IMR-90 (cell line): ENCODE data around the gene NEU1. TPM values are rescaled to one million over a fixed set of nuclear protein-coding genes. Genes with fewer than 3 reads are reported as not detected.

Experiments
- ATAC-seq: fragments of 200-7000 bp; cut with Tn5 transposase; 2 replicates; pipeline ENCODE4 v1.9.1; 2020; ENCODE audit warnings: low read depth, mild to moderate bottlenecking, moderate library complexity
- BruUV-seq: library from RNA; stranded (reverse); fragments of 400-500 nt; replicated peaks from 2 replicates; lab custom pipeline; 2021; lab: Mats Ljungman, UMichigan
- CTCF ChIA-PET: fragments of 300-600 bp; formaldehyde crosslinking; extraction: SDS; loops from one replicate; lab custom pipeline; 2021; ENCODE audit warnings: antibody characterized with exemption; lab: Yijun Ruan, JAX
- POLR2A ChIA-PET: fragments of 300-600 bp; sonication (Branson Sonifier 250); formaldehyde crosslinking; loops from one replicate; lab custom pipeline; 2022; ENCODE audit warnings: antibody characterized with exemption; ENCODE audit not compliant: unreplicated experiment; lab: Charles Lee
- DNase-seq: peaks from one replicate; pipeline ENCODE4 v3.0.0; 2013
- H2AFZ ChIP-seq: replicated peaks from 2 replicates; pipeline ENCODE3; 2013; ENCODE audit warnings: low read length, mild to moderate bottlenecking; ENCODE audit not compliant: poor library complexity
- H2AK5ac ChIP-seq: 2 replicates; pipeline ENCODE4 v1.6.1; 2013; ENCODE audit warnings: low read depth, low read length, inconsistent platforms
- H2AK9ac ChIP-seq: replicated peaks from 2 replicates; pipeline ENCODE3; 2013; ENCODE audit warnings: mild to moderate bottlenecking, low read depth, low read length, moderate library complexity; ENCODE audit not compliant: poor library complexity
- H2BK120ac ChIP-seq: 2 replicates; pipeline ENCODE4 v1.6.1; 2013; ENCODE audit warnings: low read depth, low read length, inconsistent platforms
- H2BK15ac ChIP-seq: 3 replicates; pipeline ENCODE4 v1.6.1; 2013; ENCODE audit warnings: low read depth, low read length, inconsistent platforms
- H2BK20ac ChIP-seq: 2 replicates; pipeline ENCODE4 v1.6.1; 2013; ENCODE audit warnings: low read depth, mild to moderate bottlenecking, inconsistent platforms, low read length, moderate library complexity
- H2BK5ac ChIP-seq: 2 replicates; pipeline ENCODE4 v1.6.1; 2013; ENCODE audit warnings: mild to moderate bottlenecking, low read depth, low read length, inconsistent platforms; ENCODE audit not compliant: poor library complexity, severe bottlenecking
- H3K14ac ChIP-seq: replicated peaks from 2 replicates; pipeline ENCODE4 v1.6.1; 2013; ENCODE audit warnings: low read depth, low read length, inconsistent platforms
- H3K18ac ChIP-seq: 2 replicates; pipeline ENCODE4 v1.6.1; 2013; ENCODE audit warnings: low read depth, low read length, control low read depth
- H3K23ac ChIP-seq: 2 replicates; pipeline ENCODE4 v1.6.1; 2013; ENCODE audit warnings: low read depth, low read length, inconsistent platforms
- H3K27ac ChIP-seq: 2 replicates; pipeline ENCODE4 v1.5.1; 2013; ENCODE audit warnings: mild to moderate bottlenecking, control low read depth, low read length; ENCODE audit not compliant: insufficient read depth
- H3K27me3 ChIP-seq: 2 replicates; pipeline ENCODE4 v1.6.1; 2013; ENCODE audit warnings: low read length; ENCODE audit not compliant: control insufficient read depth, insufficient read depth
- H3K36me3 ChIP-seq: 2 replicates; pipeline ENCODE4 v1.6.1; 2013; ENCODE audit warnings: low read length, mixed read lengths; ENCODE audit not compliant: control insufficient read depth, insufficient read depth
- H3K4ac ChIP-seq: 2 replicates; pipeline ENCODE4 v1.6.1; 2013; ENCODE audit warnings: low read depth, low read length, inconsistent platforms
- H3K4me1 ChIP-seq: 2 replicates; pipeline ENCODE4 v1.6.1; 2013; ENCODE audit warnings: low read length, mixed read lengths; ENCODE audit not compliant: control insufficient read depth, insufficient read depth
- H3K4me2 ChIP-seq: 2 replicates; pipeline ENCODE4 v1.6.1; 2013; ENCODE audit warnings: low read depth, mild to moderate bottlenecking, control low read depth, low read length, moderate library complexity
- H3K4me3 ChIP-seq: 2 replicates; pipeline ENCODE4 v1.5.1; 2013; ENCODE audit warnings: low read depth, mild to moderate bottlenecking, control low read depth, low read length, moderate library complexity; ENCODE audit not compliant: insufficient read depth
- H3K56ac ChIP-seq: 2 replicates; pipeline ENCODE4 v1.6.1; 2013; ENCODE audit warnings: low read length, inconsistent platforms; ENCODE audit not compliant: insufficient read depth; ENCODE audit errors: extremely low read depth
- H3K79me1 ChIP-seq, 2 experiments: 2 replicates each; pipeline ENCODE4 v1.6.1; 2013; ENCODE audit warnings: low read length in 2 of 2, inconsistent platforms in 1 of 2, low read depth in 1 of 2
- H3K9ac ChIP-seq: 2 replicates; pipeline ENCODE4 v1.6.1; 2013; ENCODE audit warnings: low read depth, low read length, control low read depth
- H3K9me1 ChIP-seq: 2 replicates; pipeline ENCODE4 v1.6.1; 2013; ENCODE audit warnings: low read length, inconsistent platforms; ENCODE audit not compliant: insufficient read depth
- H3K9me3 ChIP-seq: 2 replicates; pipeline ENCODE4 v1.6.1; 2013; ENCODE audit warnings: low read length; ENCODE audit not compliant: control insufficient read depth, insufficient read depth
- H4K20me1 ChIP-seq: 2 replicates; pipeline ENCODE4 v1.6.1; 2013; ENCODE audit warnings: low read length, inconsistent platforms; ENCODE audit not compliant: insufficient read depth
- H4K5ac ChIP-seq: 2 replicates; pipeline ENCODE4 v1.6.1; 2013; ENCODE audit warnings: mild to moderate bottlenecking, low read depth, low read length, control low read depth
- H4K8ac ChIP-seq, 2 experiments: 2 replicates each; pipeline ENCODE4 v1.6.1; 2013; ENCODE audit warnings: low read depth in 2 of 2, low read length in 2 of 2, control low read depth in 1 of 2, inconsistent platforms in 1 of 2
- H4K91ac ChIP-seq: 2 replicates; pipeline ENCODE4 v1.6.1; 2013; ENCODE audit warnings: low read depth, low read length, inconsistent platforms; ENCODE audit not compliant: insufficient read depth
- CEBPB ChIP-seq: IDR thresholded peaks from 2 replicates; pipeline ENCODE4 v1.6.1; 2012; ENCODE audit warnings: low read depth, low read length, improper control_type of control experiment
- CHD1 ChIP-seq: IDR thresholded peaks from 2 replicates; pipeline ENCODE4 v1.6.1; 2012; ENCODE audit warnings: low read depth, low read length, improper control_type of control experiment
- MXI1 ChIP-seq: IDR thresholded peaks from 2 replicates; pipeline ENCODE4 v1.6.1; 2012; ENCODE audit warnings: low read depth, mild to moderate bottlenecking, low read length, moderate library complexity, borderline replicate concordance
- NFE2L2 ChIP-seq: fragments of 150-350 bp; IDR thresholded peaks from 2 replicates; pipeline ENCODE4 v1.6.1; 2016; ENCODE audit warnings: low read depth, mild to moderate bottlenecking, low read length
- POLR2A ChIP-seq: IDR thresholded peaks from 2 replicates; pipeline ENCODE4 v1.6.1; 2012; ENCODE audit warnings: mild to moderate bottlenecking, low read depth, low read length
- RCOR1 ChIP-seq: IDR thresholded peaks from 2 replicates; pipeline ENCODE4 v1.6.1; 2012; ENCODE audit warnings: mild to moderate bottlenecking, low read length, improper control_type of control experiment; ENCODE audit not compliant: insufficient replicate concordance
- RFX5 ChIP-seq: IDR thresholded peaks from 2 replicates; pipeline ENCODE4 v1.8.0; 2012; ENCODE audit warnings: low read depth, mild to moderate bottlenecking, low read length, moderate library complexity
- WGBS, 2 experiments: methylation state at CpG; one replicate each; pipeline versions ENCODE4 v1.1.5 to v1.1.7; 2013; ENCODE audit warnings: missing lambda C conversion rate in 2 of 2; ENCODE audit not compliant: insufficient read length in 1 of 2; ENCODE audit errors: extremely low coverage in 2 of 2; 5-methylcytosine and 5-hydroxymethylcytosine counted together
- dilution Hi-C: fragments of 300-500 bp; cut with HindIII; formaldehyde crosslinking; loops from one replicate; pipeline ENCODE4 v1.14.3; 2018; ENCODE audit warnings: low sequenced_read_pairs; ENCODE audit not compliant: unreplicated experiment
- in situ Hi-C: fragments of 300-500 bp; cut with MboI; formaldehyde crosslinking; loops from 3 replicates; pipeline ENCODE4 v1.14.3; 2019; ENCODE audit warnings: low sequenced_read_pairs, inconsistent platforms, mixed read lengths
- intact Hi-C: fragments of 100-400 bp; cut with micrococcal nuclease; formaldehyde crosslinking; loops from 2 replicates; pipeline ENCODE4 v1.10.0; 2022
- polyA plus RNA-seq, 3 experiments: library from polyadenylated mRNA; depleted of rRNA; stranded (reverse); fragments of >200 nt; gene quantifications; 2 replicates each; pipeline ENCODE4 v1.2.3, GENCODE V29; 2012; ENCODE audit warnings: low replicate concordance in 1 of 3
- total RNA-seq: library from RNA; depleted of rRNA; stranded (reverse); fragments of >200 nt; gene quantifications from 2 replicates; pipeline ENCODE4 v1.2.3, GENCODE V29; 2012
- TF ChIP-seq, protein P1 (sequence below): fragments of 150-350 bp; IDR thresholded peaks from 2 replicates; pipeline ENCODE4 v1.6.1; 2016; ENCODE audit warnings: low read depth, mild to moderate bottlenecking, low read length, moderate library complexity, borderline replicate concordance
- TF ChIP-seq, protein P2 (sequence below): fragments of 150-350 bp; IDR thresholded peaks from 2 replicates; pipeline ENCODE4 v1.6.1; 2017; ENCODE audit warnings: mild to moderate bottlenecking, antibody characterized with exemption, low read length, low read depth

Gene NEU1
- total and polyA plus RNA-seq, 2 of the 4 experiments (the other 2 are of a cell fraction): 28.5 to 36.2 TPM

DNA sequence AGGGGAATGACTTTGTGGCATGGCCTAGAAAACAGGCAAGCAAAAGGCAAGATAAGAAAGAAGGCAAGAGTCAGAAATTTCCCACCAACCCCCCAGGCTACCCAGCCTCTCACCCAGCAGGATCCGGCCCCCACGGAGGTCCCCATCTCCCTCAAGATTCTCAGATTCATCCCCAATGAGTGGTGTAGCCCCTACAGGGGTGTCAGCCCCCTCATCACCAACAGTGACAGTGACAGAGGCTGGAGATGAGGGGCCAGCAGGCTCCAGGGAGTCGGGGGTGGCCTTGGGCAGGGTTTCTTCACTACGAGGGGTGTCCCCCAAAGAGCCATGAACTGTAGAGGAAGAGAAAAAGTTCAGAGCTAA, 33.9 kb upstream of the NEU1 start:
- H2BK20ac ChIP-seq: no peak overlapping the region
- peaks cover 8% of the 10 kb centered on the region for H3K4me1 ChIP-seq
- peak overlapping the region; percentile 6 for H2AK9ac ChIP-seq
- H3K14ac ChIP-seq: peak overlapping the region; percentile 64; the same call in 1 of the 2 replicates
- dilution Hi-C loops (no loop called here), in situ Hi-C loops (no loop called here), intact Hi-C loops (no loop called here)
- 0 out of 2 replicates have a peak overlapping the region, but pooled peaks have one; percentile 1 for H3K56ac ChIP-seq
- H3K27ac ChIP-seq: peak overlapping the region; percentile 67
- H3K36me3 ChIP-seq: peaks cover 30% of the 10 kb centered on the region
- peak overlapping the region; percentile 92 for H3K4me2 ChIP-seq
- CTCF ChIA-PET: no interaction called here
- peak overlapping the region; percentile 17; the same call in 1 of the 2 replicates for H2AK5ac ChIP-seq
- peaks cover 7% of the 10 kb centered on the region for H4K20me1 ChIP-seq
- POLR2A ChIA-PET: no interaction called here
- H4K8ac ChIP-seq: peak overlapping the region in 1 of 2 experiments; percentile 31; a peak in 1 of 4 replicates
- no TSS peak for BruUV-seq
- TF ChIP-seq POLR2A (no peak), NFE2L2 (no peak), MXI1 (no peak), RFX5 (no peak), CHD1 (no peak), RCOR1 (no peak), CEBPB (no peak)
- TF ChIP-seq, protein P1, sequence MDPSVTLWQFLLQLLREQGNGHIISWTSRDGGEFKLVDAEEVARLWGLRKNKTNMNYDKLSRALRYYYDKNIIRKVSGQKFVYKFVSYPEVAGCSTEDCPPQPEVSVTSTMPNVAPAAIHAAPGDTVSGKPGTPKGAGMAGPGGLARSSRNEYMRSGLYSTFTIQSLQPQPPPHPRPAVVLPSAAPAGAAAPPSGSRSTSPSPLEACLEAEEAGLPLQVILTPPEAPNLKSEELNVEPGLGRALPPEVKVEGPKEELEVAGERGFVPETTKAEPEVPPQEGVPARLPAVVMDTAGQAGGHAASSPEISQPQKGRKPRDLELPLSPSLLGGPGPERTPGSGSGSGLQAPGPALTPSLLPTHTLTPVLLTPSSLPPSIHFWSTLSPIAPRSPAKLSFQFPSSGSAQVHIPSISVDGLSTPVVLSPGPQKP: no peak
- TF ChIP-seq, protein P2, sequence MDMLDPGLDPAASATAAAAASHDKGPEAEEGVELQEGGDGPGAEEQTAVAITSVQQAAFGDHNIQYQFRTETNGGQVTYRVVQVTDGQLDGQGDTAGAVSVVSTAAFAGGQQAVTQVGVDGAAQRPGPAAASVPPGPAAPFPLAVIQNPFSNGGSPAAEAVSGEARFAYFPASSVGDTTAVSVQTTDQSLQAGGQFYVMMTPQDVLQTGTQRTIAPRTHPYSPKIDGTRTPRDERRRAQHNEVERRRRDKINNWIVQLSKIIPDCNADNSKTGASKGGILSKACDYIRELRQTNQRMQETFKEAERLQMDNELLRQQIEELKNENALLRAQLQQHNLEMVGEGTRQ: no peak
- 0 out of 2 replicates have a peak overlapping the region, but pooled peaks have one; percentile 15 for H4K91ac ChIP-seq
- 53% methylated on average over 2 of the region's 4 CpGs; no CpG with 5 or more reads in 1 of the 2 experiments for WGBS, 2 experiments
- no peak overlapping the region for H4K5ac ChIP-seq
- H3K27me3 ChIP-seq: no peaks in the 10 kb centered on the region
- peak overlapping the region; percentile 92 for H3K4me3 ChIP-seq
- H3K23ac ChIP-seq: peak overlapping the region; percentile 59; the same call in 1 of the 2 replicates
- no peak overlapping the region for H2BK120ac ChIP-seq
- no peaks in the 10 kb centered on the region for H3K9me3 ChIP-seq
- H2AFZ ChIP-seq: peak overlapping the region; percentile 93
- peak overlapping the region; percentile 46 for H3K4ac ChIP-seq
- no peak overlapping the region for H2BK5ac ChIP-seq
- no peaks in the 10 kb centered on the region; the same call in 1 of the 2 replicates for H3K9me1 ChIP-seq
- H3K79me1 ChIP-seq: peaks cover 28 to 57% of the 10 kb centered on the region in 2 experiments
- no peak for ATAC-seq
- H3K18ac ChIP-seq: no peak overlapping the region
- H3K9ac ChIP-seq: peak overlapping the region; percentile 44
- H2BK15ac ChIP-seq: no peak overlapping the region
- DNase-seq: no peak
